Tibial nerve (tissue), 3 donors: Measurements from ENCODE around the gene ADCY3.

Source experiments
- POLR2A ChIP-seq, 2 donors: fragments of 450-650 bp; IDR thresholded peaks; one replicate each; pipeline ENCODE4 v1.6.1; 2017; ENCODE audit warnings: antibody characterized with exemption in 2 of 2, mild to moderate bottlenecking in 2 of 2, moderate library complexity in 2 of 2
- TF ChIP-seq, protein P1 (sequence below), 5 experiments: fragments of 200-600 bp in 3 of 5; fragments of 450-650 bp in 2 of 5; sonication (generic) in 3 of 5; IDR thresholded peaks; one replicate each; pipeline ENCODE4 v1.5.1; 2016 to 2019; ENCODE audit warnings: antibody characterized with exemption in 5 of 5, mild to moderate bottlenecking in 3 of 5, moderate library complexity in 2 of 5

DNA sequence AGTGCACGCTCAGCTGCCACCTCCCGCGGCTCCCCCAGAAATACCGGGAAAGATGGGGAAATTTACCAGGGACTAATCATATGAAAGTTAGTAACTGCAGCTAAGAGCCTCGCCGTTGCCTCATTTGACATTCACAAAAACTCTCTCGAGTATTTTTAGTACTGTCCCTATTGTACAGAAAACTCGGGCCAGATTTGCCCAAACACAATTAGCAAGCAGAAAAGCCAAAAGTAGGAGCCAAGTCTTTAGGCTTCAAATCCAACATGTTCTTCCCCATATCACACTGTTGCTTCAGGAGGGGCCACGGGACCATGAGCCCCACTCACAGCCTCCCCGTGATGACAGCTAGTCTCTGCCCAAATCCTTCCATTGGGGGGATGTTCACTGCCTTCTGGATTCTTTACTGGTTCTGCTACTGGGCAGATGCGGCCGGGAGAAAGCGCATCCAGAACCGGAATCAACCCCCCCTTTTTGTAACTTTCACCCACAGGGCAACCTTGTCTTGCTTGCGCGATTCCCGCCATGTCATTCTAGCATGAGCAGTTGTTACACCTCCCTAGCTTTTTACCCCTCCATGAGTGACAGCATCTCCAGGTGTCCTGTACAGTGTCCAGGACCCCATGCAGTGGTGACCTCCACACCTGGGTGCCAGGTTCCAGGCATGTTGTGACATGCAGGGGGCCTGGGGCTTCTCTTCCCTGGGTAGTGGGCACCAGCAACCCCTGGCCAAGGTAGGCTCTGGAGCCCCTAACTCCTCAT lies 91.6 kb downstream of the ADCY3 start:
- TF ChIP-seq POLR2A (IDR thresholded peaks at IDR 0.05): no peak
- TF ChIP-seq, protein P1, sequence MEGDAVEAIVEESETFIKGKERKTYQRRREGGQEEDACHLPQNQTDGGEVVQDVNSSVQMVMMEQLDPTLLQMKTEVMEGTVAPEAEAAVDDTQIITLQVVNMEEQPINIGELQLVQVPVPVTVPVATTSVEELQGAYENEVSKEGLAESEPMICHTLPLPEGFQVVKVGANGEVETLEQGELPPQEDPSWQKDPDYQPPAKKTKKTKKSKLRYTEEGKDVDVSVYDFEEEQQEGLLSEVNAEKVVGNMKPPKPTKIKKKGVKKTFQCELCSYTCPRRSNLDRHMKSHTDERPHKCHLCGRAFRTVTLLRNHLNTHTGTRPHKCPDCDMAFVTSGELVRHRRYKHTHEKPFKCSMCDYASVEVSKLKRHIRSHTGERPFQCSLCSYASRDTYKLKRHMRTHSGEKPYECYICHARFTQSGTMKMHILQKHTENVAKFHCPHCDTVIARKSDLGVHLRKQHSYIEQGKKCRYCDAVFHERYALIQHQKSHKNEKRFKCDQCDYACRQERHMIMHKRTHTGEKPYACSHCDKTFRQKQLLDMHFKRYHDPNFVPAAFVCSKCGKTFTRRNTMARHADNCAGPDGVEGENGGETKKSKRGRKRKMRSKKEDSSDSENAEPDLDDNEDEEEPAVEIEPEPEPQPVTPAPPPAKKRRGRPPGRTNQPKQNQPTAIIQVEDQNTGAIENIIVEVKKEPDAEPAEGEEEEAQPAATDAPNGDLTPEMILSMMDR (IDR thresholded peaks at IDR 0.05): no peak
